Left cardiac atrium (tissue), 4 donors: ENCODE results near the gene PKN3. TPM values are rescaled to one million over a fixed set of nuclear protein-coding genes. Genes with fewer than 3 reads are reported as not detected.

Experiments
- ATAC-seq, 2 donors: fragments of 200-7000 bp; cut with Tn5 transposase; one replicate each; pipeline ENCODE4 v1.9.1; 2020; ENCODE audit warnings: mild to moderate bottlenecking in 2 of 2, moderate library complexity in 2 of 2
- DNase-seq: peaks from one replicate; pipeline ENCODE4 v3.0.0-alpha.2; 2020
- intact Hi-C, 2 donors: fragments of 100-400 bp; cut with DNase I; formaldehyde crosslinking; loops; one replicate each; pipeline versions ENCODE4 v1.14.1 to v1.15.1; 2022 to 2023
- total RNA-seq, 2 donors: library from RNA; stranded (reverse); fragmentation: NEBNext Ultra II Directional; extraction: Animal tissue kit (Norgen Biotek cat#: 25700); gene quantifications; one replicate each; pipeline ENCODE4 v1.2.1, GENCODE V29; 2021
- donor health status: DM: no; HTN: yes; CAD: no.
- donor health status: DM: no; HTN: yes; CAD: no; lungs with severe emphysema.
- donor health status: DM: yes; HTN: yes; CAD: no.
- donor health status: Dilated cardiomyopathy.

PKN3 gene
- total RNA-seq, 2 donors from 2014 or later = 6.2 to 11.2 TPM

GRCh38 chr9:128727640-128728248 lies 25.4 kb downstream of the PKN3 start:
- intact Hi-C loops = no loop called here
- DNase-seq (no peak), ATAC-seq (no peak)

- ATAC-seq (no peak), DNase-seq (no peak)
- intact Hi-C loops = no loop called here
These were observed 26.0 kb downstream of the PKN3 start for GRCh38 chr9:128728298-128728697.

- DNase-seq (no peak), ATAC-seq (no peak)
- intact Hi-C loops = no loop called here
These were observed 27.0 kb downstream of the PKN3 start for GRCh38 chr9:128729302-128729701.

DNA sequence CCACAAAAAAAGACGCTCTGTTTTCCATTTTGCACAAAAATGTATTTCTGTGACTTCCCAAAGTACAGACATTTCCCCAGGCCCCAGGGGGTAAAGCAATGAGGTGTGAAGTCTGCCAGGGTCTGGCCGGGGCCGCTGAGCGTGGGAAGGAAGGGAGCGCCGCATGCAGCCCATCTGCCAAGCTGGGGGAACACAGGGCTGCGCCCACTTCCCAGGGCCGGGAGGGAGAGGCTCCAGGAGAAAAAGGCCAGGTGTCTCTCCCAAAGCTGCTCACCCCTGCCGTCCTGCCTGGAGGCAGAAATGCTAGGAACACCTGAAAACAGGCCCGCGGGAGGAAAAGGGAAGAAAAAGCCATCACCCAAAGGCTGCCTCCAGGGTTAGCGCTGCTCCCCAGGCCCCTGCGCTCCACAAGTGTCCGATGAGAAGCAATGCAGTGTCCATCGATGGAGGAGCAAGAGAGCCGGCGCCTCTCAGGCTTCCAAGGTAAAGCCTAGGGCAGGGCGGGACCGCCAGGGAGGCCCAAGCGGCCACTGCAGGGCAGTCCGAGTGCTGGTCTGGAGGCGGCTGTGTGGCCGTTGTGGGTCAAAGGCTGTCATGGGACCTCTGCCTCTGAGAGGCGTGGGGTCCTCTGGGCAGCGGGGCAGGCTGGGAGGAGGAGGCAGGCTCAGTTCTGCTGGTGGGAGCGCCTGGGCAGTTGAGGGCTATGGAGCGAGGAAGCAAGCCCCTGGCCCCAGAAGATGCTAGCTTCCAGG lies 27.6 kb downstream of the PKN3 start:
- intact Hi-C loops = no loop called here
- DNase-seq (no peak), ATAC-seq (no peak)

- no peak for ATAC-seq
- no peak for DNase-seq
- intact Hi-C loops = no loop called here
These were observed 28.8 kb downstream of the PKN3 start for GRCh38 chr9:128731093-128731492.

GRCh38 chr9:128731691-128732090 lies 29.4 kb downstream of the PKN3 start:
- intact Hi-C loops = no loop called here
- DNase-seq (no peak), ATAC-seq (no peak)

GRCh38 chr9:128732576-128732975 lies 30.3 kb downstream of the PKN3 start:
- intact Hi-C loops = no loop called here
- DNase-seq = no peak
- ATAC-seq = no peak

DNA sequence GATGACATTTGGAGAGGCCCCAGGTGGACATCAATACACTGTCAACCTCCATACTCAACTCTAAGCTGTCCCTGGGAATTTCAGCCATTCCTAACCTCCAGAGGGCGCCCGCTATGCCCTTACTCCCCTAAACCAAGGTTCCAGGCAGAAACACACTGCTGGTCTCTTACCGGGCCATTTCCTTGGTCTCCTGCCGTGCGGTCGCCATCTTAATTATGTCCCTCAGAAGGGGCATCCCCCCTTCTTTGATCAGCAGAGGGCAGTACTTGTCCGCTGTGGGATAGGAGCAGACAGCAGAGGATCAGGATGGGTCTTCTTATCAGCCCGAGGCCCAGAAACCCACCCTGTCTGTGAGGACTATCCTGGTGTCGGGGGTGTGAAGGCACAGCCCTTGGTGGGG lies 31.0 kb downstream of the PKN3 start:
- DNase-seq = peak; percentile 70
- intact Hi-C loops = no loop called here
- peak; percentile 75 to 79 for ATAC-seq

- ATAC-seq (no peak), DNase-seq (no peak)
- intact Hi-C loops = no loop called here
These were observed 33.1 kb downstream of the PKN3 start for GRCh38 chr9:128735373-128735772.

GRCh38 chr9:128742401-128742800 lies 40.1 kb downstream of the PKN3 start:
- DNase-seq = no peak
- no peak for ATAC-seq
- intact Hi-C loops = no loop called here

- ATAC-seq (no peak), DNase-seq (no peak)
- intact Hi-C loops = no loop called here
These were observed 41.1 kb downstream of the PKN3 start for GRCh38 chr9:128743421-128743820.

DNA sequence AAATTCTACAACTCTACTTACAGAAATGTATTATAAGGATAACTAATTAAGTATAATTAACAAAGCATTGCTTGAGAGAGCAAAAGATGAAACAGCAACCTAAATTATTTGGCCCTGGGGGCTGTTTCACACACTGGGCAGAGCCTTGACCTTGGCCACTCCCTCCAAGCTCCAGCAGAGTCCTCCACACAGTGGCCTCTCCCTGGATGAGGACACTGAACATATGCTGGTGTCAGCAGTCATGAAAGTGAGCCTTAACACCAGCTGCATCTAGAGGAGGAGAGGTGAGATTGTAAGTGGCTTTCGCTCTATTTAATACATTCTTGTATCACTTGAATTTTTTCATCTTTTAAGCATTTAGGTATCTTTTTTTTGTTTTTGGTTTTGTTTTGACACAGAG lies 44.9 kb downstream of the PKN3 start:
- ATAC-seq (peak in 1 of 2 donors; percentile 50), DNase-seq (no peak)
- intact Hi-C loops = no loop called here

DNA sequence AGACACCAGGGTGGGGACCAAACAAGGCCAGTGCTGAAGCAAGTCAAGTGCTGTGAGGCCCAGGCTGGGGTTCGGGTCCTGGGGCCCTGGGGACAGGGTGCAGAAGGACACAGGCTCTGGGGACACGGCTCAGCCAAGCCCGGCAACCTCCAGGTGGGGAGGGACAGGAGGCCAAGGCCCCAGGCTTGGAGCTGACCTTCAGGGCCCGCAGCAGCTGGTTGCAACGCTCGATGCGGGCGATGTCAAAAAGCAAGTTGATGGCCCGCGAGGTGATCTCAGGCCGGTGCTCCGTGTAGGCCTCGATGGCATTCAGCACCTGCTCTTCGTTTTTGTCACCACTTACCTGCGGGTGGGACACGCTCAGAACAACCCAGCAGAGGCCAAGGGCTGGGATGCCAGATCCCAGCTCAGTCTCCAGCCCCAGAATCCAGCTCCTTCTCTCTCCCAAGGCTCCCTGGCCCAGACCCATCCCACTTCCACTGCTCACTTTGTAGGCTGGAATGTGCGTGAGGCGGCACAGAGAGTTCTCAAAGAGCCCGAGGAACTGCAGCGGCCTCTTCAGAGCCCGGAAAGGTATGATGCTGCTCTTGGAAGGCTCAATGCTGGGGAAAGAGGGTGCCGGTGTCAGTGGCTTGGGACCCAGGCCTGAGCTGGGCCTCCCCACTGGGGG lies 48.8 kb downstream of the PKN3 start:
- DNase-seq (no peak), ATAC-seq (no peak)
- intact Hi-C loops = no loop called here

DNA sequence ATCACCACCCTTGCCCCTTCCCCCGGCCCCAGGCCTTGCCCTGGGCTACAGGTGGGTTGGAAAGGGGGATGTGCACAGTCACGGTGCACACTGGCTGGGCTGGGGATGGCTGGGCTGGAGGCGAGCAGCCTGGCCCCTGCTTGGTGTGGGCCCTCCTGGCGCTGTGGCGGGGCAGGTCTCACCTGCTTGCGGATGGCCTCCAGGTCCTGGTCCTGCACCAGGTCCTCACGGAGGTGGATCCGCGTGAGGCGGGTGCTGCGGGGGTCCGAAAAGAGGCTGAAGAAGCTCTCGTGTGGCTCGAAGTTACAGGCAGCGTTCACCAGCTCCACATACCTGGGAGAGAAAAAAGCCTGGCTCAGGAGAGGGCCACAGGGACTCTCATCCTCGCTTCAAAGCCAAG lies 51.3 kb downstream of the PKN3 start:
- intact Hi-C loops = no loop called here
- DNase-seq = no peak
- ATAC-seq = no peak

- ATAC-seq (no peak), DNase-seq (no peak)
- intact Hi-C loops = no loop called here
These were observed 55.3 kb downstream of the PKN3 start for GRCh38 chr9:128757602-128758001.

DNA sequence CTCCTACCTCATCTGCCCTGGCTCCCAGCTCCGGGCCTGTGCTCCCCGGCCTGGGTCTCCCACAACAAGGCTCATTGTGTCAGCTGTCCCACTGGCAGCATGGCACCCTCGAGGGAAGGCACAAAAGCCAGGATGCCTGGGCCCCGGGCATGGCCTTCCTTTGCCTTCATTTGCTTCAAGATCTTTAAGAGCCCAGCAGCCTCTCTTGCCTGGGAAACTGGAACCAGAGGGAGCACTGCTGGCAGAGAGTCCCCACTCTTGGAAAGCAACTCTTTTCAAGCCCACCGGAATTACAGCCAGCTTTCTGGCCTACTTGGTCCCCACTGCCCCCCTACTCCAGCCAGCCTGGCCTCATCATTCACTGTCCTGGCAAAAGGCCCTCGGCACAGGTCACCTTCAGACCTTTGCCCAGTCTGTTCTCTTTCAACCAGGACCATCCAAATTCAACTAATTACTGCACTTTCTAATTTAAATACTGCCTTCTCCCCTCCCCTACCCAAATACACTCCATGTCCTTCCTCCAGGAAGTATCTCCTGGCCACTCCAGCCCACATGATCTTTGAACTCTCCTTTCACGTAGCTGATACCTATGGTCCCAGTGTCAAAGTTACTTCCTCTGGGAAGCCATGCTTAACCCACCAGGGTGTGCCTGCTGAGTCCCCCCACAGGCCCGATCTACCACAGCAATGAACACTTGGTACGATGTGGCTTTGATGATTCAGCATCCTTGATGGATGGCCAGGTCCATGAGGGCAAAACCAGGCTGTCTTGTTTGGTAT lies 60.6 kb downstream of the PKN3 start:
- intact Hi-C loops = no loop called here
- no peak for ATAC-seq
- no peak for DNase-seq

GRCh38 chr9:128764361-128764760 lies 62.1 kb downstream of the PKN3 start:
- no peak for ATAC-seq
- no peak for DNase-seq
- intact Hi-C loops = no loop called here

- DNase-seq (no peak), ATAC-seq (no peak)
- intact Hi-C loops = no loop called here
These were observed 63.2 kb downstream of the PKN3 start for GRCh38 chr9:128765499-128765898.

GRCh38 chr9:128768606-128769005 lies 66.3 kb downstream of the PKN3 start:
- ATAC-seq (no peak), DNase-seq (no peak)
- intact Hi-C loops = no loop called here
